ENCODE data around the gene DRC1. TPM values are rescaled to one million over a fixed set of nuclear protein-coding genes. Genes with fewer than 3 reads are reported as not detected.

Gene DRC1
- total RNA-seq, 1 experiment from 2014 or later, result not detected

- peaks cover 12% of the 10 kb centered on the region in 2 experiments; a peak in 2 of 4 replicates for H3K4me1 Mint-ChIP-seq
Measured at GRCh38 chr2:26453421-26454329, 52.0 kb downstream of the DRC1 start.

More at GRCh38 chr2:26453421-26454329, 52.0 kb downstream of the DRC1 start:
- Histone ChIP-seq H3K27me3 (ENCODE audit: insufficient read depth, low read length) (no peaks in the 10 kb centered on the region), H3K23ac (ENCODE audit: insufficient read length, low read depth, low read length) (no peak overlapping the region), H2BK12ac (ENCODE audit: insufficient read length, low read depth, low read length) (no peak overlapping the region), H4K8ac (replicated peaks; ENCODE audit: insufficient read length, low read depth, low read length) (no peak overlapping the region), H4K5ac (ENCODE audit: insufficient read length, low read depth, low read length) (no peak overlapping the region), H3K4me1 (ENCODE audit: insufficient read depth, low read length) (no peaks in the 10 kb centered on the region), H3K4ac (ENCODE audit: low read depth, low read length) (no peak overlapping the region), H3T11ph (ENCODE audit: low read length) (no peak overlapping the region), H3K4me2 (ENCODE audit: insufficient read depth, insufficient read length, low read length) (no peak overlapping the region), H3K9ac (ENCODE audit: extremely low read depth, insufficient read length, low read length) (no peak overlapping the region), H2BK5ac (ENCODE audit: insufficient read length, low read length) (no peak overlapping the region), H3K14ac (ENCODE audit: insufficient read depth, low read length) (no peak overlapping the region), H2BK20ac (ENCODE audit: low read depth, low read length, poor library complexity, severe bottlenecking) (no peak overlapping the region), H2BK120ac (ENCODE audit: low read depth, low read length, poor library complexity, severe bottlenecking) (no peak overlapping the region), H4K91ac (ENCODE audit: insufficient read length, low read depth, low read length) (no peak overlapping the region), H3K27ac (ENCODE audit: insufficient read length, low read depth, low read length) (no peak overlapping the region), H3K56ac (ENCODE audit: insufficient read length, low read depth, low read length) (no peak overlapping the region), H3K18ac (ENCODE audit: insufficient read length, low read depth, low read length) (no peak overlapping the region), H3K9me3 (ENCODE audit: control insufficient read depth, low read depth, low read length) (no peaks in the 10 kb centered on the region), H4K20me1 (ENCODE audit: control insufficient read depth, insufficient read depth, insufficient read length) (no peaks in the 10 kb centered on the region), H2BK15ac (ENCODE audit: low read depth, low read length) (no peak overlapping the region), H3K23me2 (ENCODE audit: insufficient read length, low read depth, low read length, poor library complexity, severe bottlenecking) (no peaks in the 10 kb centered on the region), H3K79me2 (ENCODE audit: insufficient read depth, low read length) (no peaks in the 10 kb centered on the region), H2AK5ac (ENCODE audit: insufficient read length, low read length) (no peak overlapping the region), H3K79me1 (ENCODE audit: insufficient read depth, low read depth, low read length, poor library complexity, severe bottlenecking) (no peaks in the 10 kb centered on the region), H2AFZ (ENCODE audit: low read length) (no peak overlapping the region)
- no peak for DNase-seq
- Mint-ChIP-seq H3K36me3 (ENCODE audit: insufficient read depth in 1 of 3, low read depth in 3 of 3) (no peaks in the 10 kb centered on the region), H3K27ac (no peak overlapping the region; a peak in 1 of 7 replicates), H3K27me3 (ENCODE audit: low read depth) (no peaks in the 10 kb centered on the region; the same call in none of the 2 replicates), H3K4me3 (no peak overlapping the region; a peak in 2 of 5 replicates), H3K9me3 (peaks cover 0 to 3% of the 10 kb centered on the region in 2 experiments; a peak in 1 of 5 replicates)
- no peak for TF ChIP-seq CTCF (conservative IDR thresholded peaks at IDR 0.05)
- WGBS (ENCODE audit: extremely low coverage, insufficient read length, low lambda C conversion rate), result no CpG with 5 or more reads among the region's 11 CpGs
